Measurements from ENCODE around the gene HEMK1.

The HEMK1 gene

GRCh38 chr3:50532062-50532705 is 37.1 kb upstream of the HEMK1 start:
- Histone ChIP-seq H3K9me3 (ENCODE audit: insufficient read depth, low read depth, low read length) (no peaks in the 10 kb centered on the region), H3K27me3 (ENCODE audit: insufficient read depth, low read length) (peaks cover 22% of the 10 kb centered on the region), H3K9ac (ENCODE audit: low read depth, low read length) (no peak overlapping the region), H3K27ac (ENCODE audit: low read depth, low read length) (no peak overlapping the region), H3K4me1 (ENCODE audit: insufficient read depth, low read length) (peaks cover 19% of the 10 kb centered on the region), H3K4me3 (ENCODE audit: low read length) (no peak overlapping the region), H3K36me3 (ENCODE audit: insufficient read depth, low read length) (no peaks in the 10 kb centered on the region)
- WGBS: 88% methylated on average over 9 of the region's 9 CpGs

DNA sequence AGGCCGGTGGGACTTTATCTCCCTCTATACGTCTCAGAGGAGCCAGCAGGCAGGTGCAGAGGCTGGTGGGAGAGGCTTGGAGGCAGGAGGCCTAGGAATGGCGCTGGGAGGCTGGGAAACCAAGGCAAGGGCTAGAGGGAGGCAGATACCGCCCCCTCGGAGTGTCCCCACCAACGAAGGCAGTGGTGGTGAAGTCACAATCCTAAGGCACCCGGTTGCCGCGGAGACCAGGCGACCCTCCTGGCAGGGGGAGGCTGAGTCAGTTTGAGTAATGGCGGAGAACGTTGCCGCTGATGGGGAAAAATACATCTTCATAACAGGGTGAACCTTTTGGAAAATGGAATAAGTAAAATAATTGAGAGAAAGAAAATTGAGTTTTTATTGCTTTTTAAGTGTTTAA is 36.0 kb upstream of the HEMK1 start:
- peaks cover 19% of the 10 kb centered on the region for H3K4me1 ChIP-seq (ENCODE audit: insufficient read depth, low read length)
- no peak overlapping the region for H3K9ac ChIP-seq (ENCODE audit: low read depth, low read length)
- no peaks in the 10 kb centered on the region for H3K36me3 ChIP-seq (ENCODE audit: insufficient read depth, low read length)
- H3K27me3 ChIP-seq (ENCODE audit: insufficient read depth, low read length): peaks cover 22% of the 10 kb centered on the region
- no peaks in the 10 kb centered on the region for H3K9me3 ChIP-seq (ENCODE audit: insufficient read depth, low read depth, low read length)
- no peak overlapping the region for H3K27ac ChIP-seq (ENCODE audit: low read depth, low read length)
- no peak overlapping the region for H3K4me3 ChIP-seq (ENCODE audit: low read length)
- WGBS: 68% methylated on average over 13 of the region's 13 CpGs

- no peak overlapping the region for H3K27ac ChIP-seq (ENCODE audit: low read depth, low read length)
- H3K9ac ChIP-seq (ENCODE audit: low read depth, low read length): no peak overlapping the region
- peaks cover 24% of the 10 kb centered on the region for H3K4me1 ChIP-seq (ENCODE audit: insufficient read depth, low read length)
- no peak overlapping the region for H3K4me3 ChIP-seq (ENCODE audit: low read length)
- H3K36me3 ChIP-seq (ENCODE audit: insufficient read depth, low read length): no peaks in the 10 kb centered on the region
- WGBS: 75% methylated on average over 9 of the region's 9 CpGs
- H3K27me3 ChIP-seq (ENCODE audit: insufficient read depth, low read length): peaks cover 22% of the 10 kb centered on the region
- H3K9me3 ChIP-seq (ENCODE audit: insufficient read depth, low read depth, low read length): no peaks in the 10 kb centered on the region
Measured at GRCh38 chr3:50533807-50534461, 35.4 kb upstream of the HEMK1 start.

GRCh38 chr3:50534681-50535330 is 34.5 kb upstream of the HEMK1 start:
- 90% methylated on average over 9 of the region's 9 CpGs for WGBS
- Histone ChIP-seq H3K27me3 (ENCODE audit: insufficient read depth, low read length) (peaks cover 19% of the 10 kb centered on the region), H3K9ac (ENCODE audit: low read depth, low read length) (no peak overlapping the region), H3K9me3 (ENCODE audit: insufficient read depth, low read depth, low read length) (no peaks in the 10 kb centered on the region), H3K27ac (ENCODE audit: low read depth, low read length) (no peak overlapping the region), H3K4me1 (ENCODE audit: insufficient read depth, low read length) (peaks cover 30% of the 10 kb centered on the region), H3K36me3 (ENCODE audit: insufficient read depth, low read length) (no peaks in the 10 kb centered on the region), H3K4me3 (ENCODE audit: low read length) (no peak overlapping the region)

DNA sequence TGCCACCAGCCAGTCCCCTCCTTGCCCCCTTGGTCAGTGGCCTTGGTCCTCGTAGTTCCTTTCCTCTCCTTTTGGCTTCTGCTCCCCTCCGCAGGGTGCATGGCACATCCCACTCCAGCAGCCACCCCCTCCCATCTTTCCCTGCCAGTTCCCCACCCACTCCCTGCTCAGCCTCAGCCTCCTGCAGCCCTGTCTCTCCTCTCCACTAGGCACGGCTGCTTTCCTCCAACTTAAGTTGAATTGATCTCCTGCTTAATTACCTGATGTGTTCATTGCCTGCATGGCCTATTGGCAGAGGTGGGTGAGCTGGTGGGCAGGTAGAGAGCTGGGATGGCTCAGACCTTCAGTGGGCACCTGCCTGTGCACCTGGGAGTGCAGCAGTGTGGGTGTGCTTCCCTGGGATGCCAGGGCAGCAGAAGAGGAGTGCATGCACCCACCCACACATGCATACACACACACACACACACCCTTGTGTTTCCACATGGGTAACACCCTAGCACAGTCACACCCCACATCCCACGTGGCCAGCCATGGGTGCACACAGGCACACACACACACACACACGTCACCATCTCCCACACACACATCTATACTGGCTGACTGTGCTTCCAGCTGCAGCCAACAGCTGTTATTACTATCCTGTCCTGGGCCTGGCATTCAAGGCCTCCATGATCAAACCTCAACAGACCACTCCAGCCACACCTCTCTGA is 32.7 kb upstream of the HEMK1 start:
- Histone ChIP-seq H3K27ac (ENCODE audit: low read depth, low read length) (no peak overlapping the region), H3K9me3 (ENCODE audit: insufficient read depth, low read depth, low read length) (no peaks in the 10 kb centered on the region), H3K36me3 (ENCODE audit: insufficient read depth, low read length) (no peaks in the 10 kb centered on the region), H3K9ac (ENCODE audit: low read depth, low read length) (no peak overlapping the region), H3K4me3 (ENCODE audit: low read length) (no peak overlapping the region), H3K4me1 (ENCODE audit: insufficient read depth, low read length) (peaks cover 22% of the 10 kb centered on the region), H3K27me3 (ENCODE audit: insufficient read depth, low read length) (peaks cover 3% of the 10 kb centered on the region; the same call in 1 of the 2 replicates)
- WGBS: 82% methylated on average over 5 of the region's 5 CpGs

DNA sequence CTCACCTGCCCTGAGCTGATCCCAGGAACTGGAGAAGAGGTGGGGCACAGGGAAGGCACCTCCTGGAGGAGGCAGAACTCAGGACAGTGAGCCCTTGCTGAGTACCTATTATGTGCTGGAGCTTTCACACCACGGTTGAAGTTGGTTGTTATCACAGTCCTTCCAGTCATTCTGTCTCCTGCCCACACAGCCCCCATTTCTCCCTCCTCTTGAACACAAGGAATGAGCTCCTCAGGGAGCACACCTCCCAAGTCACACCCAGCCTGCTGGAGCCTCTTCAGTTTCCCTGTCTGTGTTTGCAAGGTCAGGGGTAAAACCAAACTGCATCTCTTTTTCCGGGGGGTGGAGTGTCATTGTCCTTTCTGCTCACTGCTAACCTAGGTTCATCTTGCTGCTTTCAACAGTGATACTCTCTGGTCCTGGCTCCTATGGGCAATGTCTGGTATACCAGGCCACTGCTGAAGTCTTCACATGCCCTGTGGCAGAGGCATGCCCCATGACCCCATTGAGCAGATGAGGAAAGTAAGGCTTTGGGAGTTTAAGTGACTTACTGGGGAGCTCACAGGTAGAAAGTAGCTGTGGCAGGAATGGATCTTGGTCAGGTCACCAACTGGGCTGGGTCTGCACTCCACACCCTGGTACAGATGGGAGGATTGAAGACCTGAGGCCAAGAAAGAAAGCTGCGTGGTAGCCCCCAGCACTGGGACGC is 31.7 kb upstream of the HEMK1 start:
- peaks cover 22% of the 10 kb centered on the region for H3K4me1 ChIP-seq (ENCODE audit: insufficient read depth, low read length)
- H3K9ac ChIP-seq (ENCODE audit: low read depth, low read length): no peak overlapping the region
- 81% methylated on average over 4 of the region's 4 CpGs for WGBS
- H3K36me3 ChIP-seq (ENCODE audit: insufficient read depth, low read length): no peaks in the 10 kb centered on the region
- no peak overlapping the region for H3K27ac ChIP-seq (ENCODE audit: low read depth, low read length)
- H3K9me3 ChIP-seq (ENCODE audit: insufficient read depth, low read depth, low read length): no peaks in the 10 kb centered on the region
- no peak overlapping the region for H3K4me3 ChIP-seq (ENCODE audit: low read length)
- no peaks in the 10 kb centered on the region for H3K27me3 ChIP-seq (ENCODE audit: insufficient read depth, low read length)

DNA sequence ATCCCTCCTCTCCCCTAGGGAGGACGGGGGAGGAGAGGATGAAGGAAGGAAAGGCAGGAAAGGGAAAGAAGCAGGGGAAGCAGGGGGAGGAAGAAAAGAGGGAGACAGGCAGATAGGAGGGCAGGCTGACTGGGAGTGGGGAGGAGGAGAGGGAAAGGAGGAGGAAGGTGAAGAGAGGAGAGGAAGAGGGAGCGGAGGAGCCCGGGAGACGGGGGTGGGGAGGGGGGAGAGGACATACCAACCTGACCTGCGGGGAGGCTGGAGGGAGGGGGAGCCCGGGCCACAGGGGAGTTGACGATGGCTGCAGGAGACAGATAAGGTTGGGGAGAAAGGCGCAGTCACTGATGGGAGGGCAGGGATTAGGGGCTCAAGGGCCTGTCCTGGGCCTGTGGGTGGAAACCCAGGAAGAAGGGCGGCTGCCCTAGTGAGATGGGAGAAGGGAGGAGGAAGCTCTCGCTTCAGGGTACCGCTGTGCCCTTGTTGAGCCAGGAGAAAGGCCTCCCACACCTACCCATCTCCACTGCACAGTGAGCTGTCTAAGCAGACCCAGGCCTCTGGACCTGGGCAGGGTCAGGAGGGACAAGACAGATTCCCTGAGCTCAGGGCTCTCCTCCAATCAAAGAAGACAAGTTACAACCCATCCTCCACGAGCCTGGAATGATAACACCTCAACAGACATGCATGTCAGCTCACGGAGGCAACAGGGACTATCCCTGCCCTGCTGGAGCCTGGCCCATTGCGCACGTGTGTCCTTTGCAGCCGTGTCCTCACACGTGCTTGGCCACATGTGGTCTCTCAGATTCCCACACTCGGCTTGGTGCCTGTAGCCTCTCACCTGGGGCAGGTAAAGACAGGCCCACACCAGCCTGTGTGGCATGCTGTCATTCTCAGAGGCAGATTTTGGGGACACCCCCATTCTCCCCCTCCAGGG is 29.7 kb upstream of the HEMK1 start:
- WGBS: 48% methylated on average over 17 of the region's 18 CpGs
- no peak overlapping the region for H3K4me3 ChIP-seq (ENCODE audit: low read length)
- H3K27me3 ChIP-seq (ENCODE audit: insufficient read depth, low read length): no peaks in the 10 kb centered on the region
- H3K27ac ChIP-seq (ENCODE audit: low read depth, low read length): 0 out of 2 replicates have a peak overlapping the region, but pooled peaks have one; percentile 24
- peak overlapping the region; percentile 11; the same call in 1 of the 2 replicates for H3K9ac ChIP-seq (ENCODE audit: low read depth, low read length)
- no peaks in the 10 kb centered on the region for H3K36me3 ChIP-seq (ENCODE audit: insufficient read depth, low read length)
- H3K4me1 ChIP-seq (ENCODE audit: insufficient read depth, low read length): peaks cover 13% of the 10 kb centered on the region
- no peaks in the 10 kb centered on the region for H3K9me3 ChIP-seq (ENCODE audit: insufficient read depth, low read depth, low read length)

GRCh38 chr3:50542177-50543034 is 26.9 kb upstream of the HEMK1 start:
- Histone ChIP-seq H3K27ac (ENCODE audit: low read depth, low read length) (no peak overlapping the region), H3K4me3 (ENCODE audit: low read length) (no peak overlapping the region), H3K27me3 (ENCODE audit: insufficient read depth, low read length) (no peaks in the 10 kb centered on the region), H3K9me3 (ENCODE audit: insufficient read depth, low read depth, low read length) (no peaks in the 10 kb centered on the region), H3K36me3 (ENCODE audit: insufficient read depth, low read length) (no peaks in the 10 kb centered on the region), H3K4me1 (ENCODE audit: insufficient read depth, low read length) (peaks cover 19% of the 10 kb centered on the region), H3K9ac (ENCODE audit: low read depth, low read length) (no peak overlapping the region)
- 47% methylated on average over 2 of the region's 2 CpGs for WGBS

- no peak overlapping the region for H3K9ac ChIP-seq (ENCODE audit: low read depth, low read length)
- no peak overlapping the region for H3K4me3 ChIP-seq (ENCODE audit: low read length)
- 0 out of 2 replicates have a peak, but pooled peaks cover 6% of the 10 kb centered on the region for H3K4me1 ChIP-seq (ENCODE audit: insufficient read depth, low read length)
- no peaks in the 10 kb centered on the region for H3K36me3 ChIP-seq (ENCODE audit: insufficient read depth, low read length)
- no peaks in the 10 kb centered on the region for H3K9me3 ChIP-seq (ENCODE audit: insufficient read depth, low read depth, low read length)
- no peak overlapping the region for H3K27ac ChIP-seq (ENCODE audit: low read depth, low read length)
- 74% methylated on average over 1 of the region's 1 CpG for WGBS
- no peaks in the 10 kb centered on the region for H3K27me3 ChIP-seq (ENCODE audit: insufficient read depth, low read length)
Measured at GRCh38 chr3:50545781-50546180, 23.5 kb upstream of the HEMK1 start.
